Breast epithelium (tissue), 3 donors: ENCODE data around the gene INTS15.

Experiments
- POLR2A ChIP-seq: fragments of 450-650 bp; IDR thresholded peaks from one replicate; pipeline ENCODE4 v1.6.1; 2016; ENCODE audit warnings: antibody characterized with exemption, mild to moderate bottlenecking, moderate library complexity
- POLR2AphosphoS5 ChIP-seq, 3 donors: sonication (generic); formaldehyde crosslinking; IDR thresholded peaks; one replicate each; pipeline ENCODE4 v1.6.1; 2017; ENCODE audit warnings: antibody characterized with exemption in 3 of 3
- TF ChIP-seq, protein P1 (sequence below), 3 donors: fragments of 450-650 bp; IDR thresholded peaks; one replicate each; pipeline ENCODE4 v1.5.1; 2016 to 2017; ENCODE audit warnings: antibody characterized with exemption in 3 of 3, mild to moderate bottlenecking in 3 of 3, moderate library complexity in 3 of 3

DNA sequence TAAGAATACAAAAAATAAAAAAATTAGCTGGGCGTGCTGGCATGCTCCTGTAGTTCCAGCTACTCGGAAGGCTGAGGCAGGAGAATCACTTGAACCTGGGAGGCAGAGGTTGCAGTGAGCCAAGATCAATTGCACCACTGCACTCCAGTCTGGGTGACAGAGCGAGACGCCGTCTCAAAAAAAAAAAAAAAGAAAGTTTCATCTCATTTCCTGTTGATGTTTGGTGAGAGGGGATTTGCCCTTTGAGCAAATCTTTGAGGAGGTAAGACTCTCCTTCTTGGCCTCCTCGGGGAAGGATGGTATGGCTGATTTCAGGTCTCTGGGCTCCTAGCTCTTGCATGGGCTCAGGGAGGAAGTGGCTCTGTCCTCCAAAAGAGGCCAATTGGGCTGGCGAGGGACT, 35.0 kb upstream of the INTS15 start:
- TF ChIP-seq, protein P1, sequence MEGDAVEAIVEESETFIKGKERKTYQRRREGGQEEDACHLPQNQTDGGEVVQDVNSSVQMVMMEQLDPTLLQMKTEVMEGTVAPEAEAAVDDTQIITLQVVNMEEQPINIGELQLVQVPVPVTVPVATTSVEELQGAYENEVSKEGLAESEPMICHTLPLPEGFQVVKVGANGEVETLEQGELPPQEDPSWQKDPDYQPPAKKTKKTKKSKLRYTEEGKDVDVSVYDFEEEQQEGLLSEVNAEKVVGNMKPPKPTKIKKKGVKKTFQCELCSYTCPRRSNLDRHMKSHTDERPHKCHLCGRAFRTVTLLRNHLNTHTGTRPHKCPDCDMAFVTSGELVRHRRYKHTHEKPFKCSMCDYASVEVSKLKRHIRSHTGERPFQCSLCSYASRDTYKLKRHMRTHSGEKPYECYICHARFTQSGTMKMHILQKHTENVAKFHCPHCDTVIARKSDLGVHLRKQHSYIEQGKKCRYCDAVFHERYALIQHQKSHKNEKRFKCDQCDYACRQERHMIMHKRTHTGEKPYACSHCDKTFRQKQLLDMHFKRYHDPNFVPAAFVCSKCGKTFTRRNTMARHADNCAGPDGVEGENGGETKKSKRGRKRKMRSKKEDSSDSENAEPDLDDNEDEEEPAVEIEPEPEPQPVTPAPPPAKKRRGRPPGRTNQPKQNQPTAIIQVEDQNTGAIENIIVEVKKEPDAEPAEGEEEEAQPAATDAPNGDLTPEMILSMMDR (IDR thresholded peaks at IDR 0.05), result no peak
- TF ChIP-seq POLR2AphosphoS5 (IDR thresholded peaks at IDR 0.05), result no peak
- TF ChIP-seq POLR2A, result no peak
